Suppressor macrophage treated with lipopolysaccharide for 4 hours (primary cell): ENCODE measurements around the gene FEM1C.

ENCODE experiments used
- DNase-seq: peaks from one replicate; pipeline ENCODE4 v3.0.0-alpha.2; 2020

The FEM1C gene

GRCh38 chr5:115544436-115545350 is at the start of gene FEM1C:
TSS of gene FEM1C (minus strand) at chr5:115544775. CDS start at chr5:115543493, 1,282 bp downstream.
- DNase-seq: peak; percentile 99

GRCh38 chr5:115589043-115589442 is 44.5 kb upstream of the FEM1C start:
- no peak for DNase-seq

- no peak for DNase-seq
Observed at GRCh38 chr5:115588640-115589039, 44.1 kb upstream of the FEM1C start.

- DNase-seq: peak; percentile 53
Observed at GRCh38 chr5:115586525-115587146, 42.1 kb upstream of the FEM1C start.

GRCh38 chr5:115585265-115585664 is 40.7 kb upstream of the FEM1C start:
- no peak for DNase-seq

GRCh38 chr5:115584501-115584900 is 39.9 kb upstream of the FEM1C start:
- DNase-seq: no peak

- peak; percentile 23 for DNase-seq
Observed at GRCh38 chr5:115583474-115583873, 38.9 kb upstream of the FEM1C start.

GRCh38 chr5:115580941-115581340 is 36.4 kb upstream of the FEM1C start:
- no peak for DNase-seq

GRCh38 chr5:115579747-115580173 is 35.2 kb upstream of the FEM1C start:
- DNase-seq: no peak

- no peak for DNase-seq
Observed at GRCh38 chr5:115579216-115579615, 34.6 kb upstream of the FEM1C start.

- DNase-seq: peak; percentile 16
Observed at GRCh38 chr5:115578657-115579056, 34.1 kb upstream of the FEM1C start.

- DNase-seq: no peak
Observed at GRCh38 chr5:115577741-115578140, 33.2 kb upstream of the FEM1C start.

GRCh38 chr5:115577329-115577728 is 32.8 kb upstream of the FEM1C start:
- peak; percentile 45 for DNase-seq

- no peak for DNase-seq
Observed at GRCh38 chr5:115575167-115576070, 30.8 kb upstream of the FEM1C start.

GRCh38 chr5:115573133-115573532 is 28.6 kb upstream of the FEM1C start:
- no peak for DNase-seq

GRCh38 chr5:115571441-115571878 is 26.9 kb upstream of the FEM1C start:
- DNase-seq: no peak

GRCh38 chr5:115568668-115569067 is 24.1 kb upstream of the FEM1C start:
- no peak for DNase-seq

- DNase-seq: no peak
Observed at GRCh38 chr5:115565233-115565632, 20.7 kb upstream of the FEM1C start.

GRCh38 chr5:115561176-115561575 is 16.6 kb upstream of the FEM1C start:
- no peak for DNase-seq

- peak; percentile 21 for DNase-seq
Observed at GRCh38 chr5:115559524-115559923, 14.9 kb upstream of the FEM1C start.

GRCh38 chr5:115558388-115558956 is 13.9 kb upstream of the FEM1C start:
- no peak for DNase-seq

- no peak for DNase-seq
Observed at GRCh38 chr5:115557667-115558387, 13.3 kb upstream of the FEM1C start.
